H9 (cell line): ENCODE data around the gene LRRC7. TPM values are rescaled to one million over a fixed set of nuclear protein-coding genes. Genes with fewer than 3 reads are reported as not detected.

Experiments used
- DNase-seq: peaks from one replicate; pipeline ENCODE4 v3.0.0-alpha.2; 2017
- H2AFZ ChIP-seq: one replicate; pipeline ENCODE4 v1.6.1; 2013; ENCODE audit warnings: mild to moderate bottlenecking, low read length, control low read depth, moderate library complexity
- H2AK5ac ChIP-seq: 2 replicates; pipeline ENCODE4 v1.6.1; 2013; ENCODE audit warnings: low read length, control low read depth, mixed read lengths; ENCODE audit not compliant: insufficient read length
- H2BK120ac ChIP-seq: one replicate; pipeline ENCODE4 v1.6.1; 2013; ENCODE audit warnings: low read depth, mild to moderate bottlenecking, low read length, control low read depth, inconsistent platforms; ENCODE audit not compliant: poor library complexity, severe bottlenecking
- H2BK12ac ChIP-seq: 2 replicates; pipeline ENCODE4 v1.6.1; 2013; ENCODE audit warnings: low read length, control low read depth, mixed read lengths, low read depth; ENCODE audit not compliant: insufficient read length
- H2BK15ac ChIP-seq: 2 replicates; pipeline ENCODE4 v1.6.1; 2013; ENCODE audit warnings: low read depth, low read length, control low read depth
- H2BK20ac ChIP-seq: one replicate; pipeline ENCODE4 v1.6.1; 2013; ENCODE audit warnings: low read depth, mild to moderate bottlenecking, low read length, control low read depth, inconsistent platforms; ENCODE audit not compliant: poor library complexity, severe bottlenecking
- H2BK5ac ChIP-seq: 2 replicates; pipeline ENCODE4 v1.6.1; 2013; ENCODE audit warnings: low read length, control low read depth, mixed read lengths; ENCODE audit not compliant: insufficient read length
- H3K14ac ChIP-seq: 2 replicates; pipeline ENCODE4 v1.6.1; 2013; ENCODE audit warnings: low read length, control low read depth; ENCODE audit not compliant: insufficient read depth
- H3K18ac ChIP-seq: 2 replicates; pipeline ENCODE4 v1.6.1; 2013; ENCODE audit warnings: low read depth, mild to moderate bottlenecking, mixed read lengths, low read length, control low read depth; ENCODE audit not compliant: insufficient read length
- H3K23ac ChIP-seq: 2 replicates; pipeline ENCODE4 v1.6.1; 2013; ENCODE audit warnings: low read length, control low read depth, mixed read lengths, low read depth; ENCODE audit not compliant: insufficient read length
- H3K23me2 ChIP-seq: 2 replicates; pipeline ENCODE4 v1.6.1; 2013; ENCODE audit warnings: low read depth, mild to moderate bottlenecking, mixed read lengths, low read length, control low read depth; ENCODE audit not compliant: insufficient read length, poor library complexity, severe bottlenecking
- H3K27ac ChIP-seq: 2 replicates; pipeline ENCODE4 v1.5.1; 2013; ENCODE audit warnings: low read length, control low read depth, mixed read lengths, low read depth; ENCODE audit not compliant: insufficient read length
- H3K27me3 ChIP-seq: 2 replicates; pipeline ENCODE4 v1.6.1; 2013; ENCODE audit warnings: low read length, control low read depth, inconsistent platforms; ENCODE audit not compliant: insufficient read depth
- H3K4ac ChIP-seq: 2 replicates; pipeline ENCODE4 v1.6.1; 2013; ENCODE audit warnings: low read depth, mild to moderate bottlenecking, control low read depth, inconsistent platforms, low read length, moderate library complexity
- H3K4me1 ChIP-seq: 2 replicates; pipeline ENCODE4 v1.6.1; 2013; ENCODE audit warnings: low read length, control low read depth, inconsistent platforms; ENCODE audit not compliant: insufficient read depth
- H3K4me2 ChIP-seq: 2 replicates; pipeline ENCODE4 v1.6.1; 2013; ENCODE audit warnings: low read length, control low read depth, mixed read lengths; ENCODE audit not compliant: insufficient read length, insufficient read depth
- H3K56ac ChIP-seq: 2 replicates; pipeline ENCODE4 v1.6.1; 2013; ENCODE audit warnings: low read depth, mild to moderate bottlenecking, mixed read lengths, low read length, control low read depth; ENCODE audit not compliant: insufficient read length
- H3K79me1 ChIP-seq: 2 replicates; pipeline ENCODE4 v1.6.1; 2013; ENCODE audit warnings: low read depth, mild to moderate bottlenecking, moderate library complexity, low read length, control low read depth, inconsistent platforms; ENCODE audit not compliant: insufficient read depth, poor library complexity, severe bottlenecking
- H3K79me2 ChIP-seq: 2 replicates; pipeline ENCODE4 v1.6.1; 2013; ENCODE audit warnings: low read length, control low read depth, inconsistent platforms; ENCODE audit not compliant: insufficient read depth
- H3K9ac ChIP-seq: 2 replicates; pipeline ENCODE4 v1.6.1; 2013; ENCODE audit warnings: low read length, control low read depth, mixed read lengths; ENCODE audit not compliant: insufficient read length; ENCODE audit errors: extremely low read depth
- H3K9me3 ChIP-seq: one replicate; pipeline ENCODE4 v1.6.1; 2013; ENCODE audit warnings: low read depth, low read length, inconsistent platforms; ENCODE audit not compliant: control insufficient read depth
- H3T11ph ChIP-seq: one replicate; pipeline ENCODE4 v1.6.1; 2013; ENCODE audit warnings: mild to moderate bottlenecking, low read length, control low read depth, inconsistent platforms
- H4K20me1 ChIP-seq: one replicate; pipeline ENCODE4 v1.6.1; 2013; ENCODE audit not compliant: control insufficient read depth, insufficient read length, insufficient read depth
- H4K5ac ChIP-seq: 2 replicates; pipeline ENCODE4 v1.6.1; 2013; ENCODE audit warnings: low read depth, mild to moderate bottlenecking, mixed read lengths, low read length, control low read depth; ENCODE audit not compliant: insufficient read length
- H4K8ac ChIP-seq: replicated peaks from 2 replicates; pipeline ENCODE4 v1.6.1; 2013; ENCODE audit warnings: low read length, control low read depth, mixed read lengths, low read depth; ENCODE audit not compliant: insufficient read length
- H4K91ac ChIP-seq: 2 replicates; pipeline ENCODE4 v1.6.1; 2013; ENCODE audit warnings: low read depth, mild to moderate bottlenecking, moderate library complexity, mixed read lengths, low read length, control low read depth; ENCODE audit not compliant: insufficient read length
- H3K27ac Mint-ChIP-seq, 3 experiments: 2 replicates in 2 of 3; 3 replicates in 1 of 3; pipeline ENCODE4 v1.8.0; 2020 to 2021; ENCODE audit warnings: mixed read lengths in 3 of 3, mild to moderate bottlenecking in 1 of 3, moderate library complexity in 1 of 3
- H3K27me3 Mint-ChIP-seq: 2 replicates; pipeline ENCODE4 v1.8.0; 2021; ENCODE audit warnings: low read depth, mild to moderate bottlenecking, moderate library complexity, mixed read lengths
- H3K36me3 Mint-ChIP-seq, 3 experiments: 2 replicates in 2 of 3; 3 replicates in 1 of 3; pipeline ENCODE4 v1.8.0; 2020 to 2021; ENCODE audit warnings: low read depth in 3 of 3, mixed read lengths in 3 of 3; ENCODE audit not compliant: insufficient read depth in 1 of 3
- H3K4me1 Mint-ChIP-seq, 2 experiments: 2 replicates each; pipeline ENCODE4 v1.8.0; 2020; ENCODE audit warnings: mixed read lengths in 2 of 2
- H3K4me3 Mint-ChIP-seq, 2 experiments: 2 replicates in 1 of 2; 3 replicates in 1 of 2; pipeline ENCODE4 v1.8.0; 2020 to 2021; ENCODE audit warnings: mild to moderate bottlenecking in 2 of 2, mixed read lengths in 2 of 2, moderate library complexity in 1 of 2
- H3K9me3 Mint-ChIP-seq, 2 experiments: 2 replicates in 1 of 2; 3 replicates in 1 of 2; pipeline ENCODE4 v1.8.0; 2020; ENCODE audit warnings: mild to moderate bottlenecking in 2 of 2, mixed read lengths in 2 of 2, moderate library complexity in 1 of 2
- CTCF ChIP-seq: fragments of 200-600 bp; sonication (generic); conservative IDR thresholded peaks from 3 replicates; pipeline ENCODE4 v1.8.0; 2021; ENCODE audit warnings: antibody characterized with exemption, mild to moderate bottlenecking
- WGBS: extraction: QIAGEN DNeasy Blood & Tissue Kit; methylation state at CpG from one replicate; pipeline ENCODE4 v1.1.7; 2013; ENCODE audit warnings: missing lambda C conversion rate, low lambda C conversion rate, mixed read lengths; ENCODE audit not compliant: insufficient read length; ENCODE audit errors: extremely low coverage; 5-methylcytosine and 5-hydroxymethylcytosine counted together
- total RNA-seq: library from RNA; stranded (reverse); gene quantifications from 2 replicates; pipeline ENCODE4 v1.2.1, GENCODE V29; 2021

LRRC7 gene
- total RNA-seq, 1 experiment from 2014 or later = not detected

GRCh38 chr1:70083519-70083918, 515.8 kb downstream of the LRRC7 start:
- Histone ChIP-seq H2BK20ac (no peak overlapping the region), H3K79me2 (no peaks in the 10 kb centered on the region), H2BK120ac (no peak overlapping the region), H4K91ac (no peak overlapping the region), H2BK5ac (no peak overlapping the region), H3K27me3 (no peaks in the 10 kb centered on the region), H3K9me3 (no peaks in the 10 kb centered on the region), H3K23me2 (no peaks in the 10 kb centered on the region), H3K56ac (no peak overlapping the region), H4K20me1 (no peaks in the 10 kb centered on the region), H3K9ac (no peak overlapping the region), H3K79me1 (no peaks in the 10 kb centered on the region), H4K5ac (no peak overlapping the region), H3K23ac (no peak overlapping the region), H3K18ac (no peak overlapping the region), H3K4me1 (no peaks in the 10 kb centered on the region), H2AFZ (no peak overlapping the region), H3T11ph (no peak overlapping the region), H2AK5ac (no peak overlapping the region), H3K4ac (no peak overlapping the region), H3K4me2 (no peak overlapping the region), H2BK15ac (no peak overlapping the region), H2BK12ac (no peak overlapping the region), H4K8ac (no peak overlapping the region), H3K14ac (no peak overlapping the region), H3K27ac (no peak overlapping the region)
- Mint-ChIP-seq H3K4me1 (no peaks in the 10 kb centered on the region; a peak in 1 of 4 replicates), H3K9me3 (no peaks in the 10 kb centered on the region), H3K27me3 (no peaks in the 10 kb centered on the region), H3K27ac (no peak overlapping the region), H3K36me3 (no peaks in the 10 kb centered on the region), H3K4me3 (no peak overlapping the region)
- TF ChIP-seq CTCF = no peak
- WGBS = no CpG with 5 or more reads among the region's 3 CpGs
- no peak for DNase-seq
